ENCODE data around the gene C7. TPM values are rescaled to one million over a fixed set of nuclear protein-coding genes. Genes with fewer than 3 reads are reported as not detected.

The C7 gene
- total and polyA plus RNA-seq, 2 of the 8 experiments (the other 6 are each of a cell fraction or from before 2014, with no cell fraction given): 0.08 TPM; not detected in 1

DNA sequence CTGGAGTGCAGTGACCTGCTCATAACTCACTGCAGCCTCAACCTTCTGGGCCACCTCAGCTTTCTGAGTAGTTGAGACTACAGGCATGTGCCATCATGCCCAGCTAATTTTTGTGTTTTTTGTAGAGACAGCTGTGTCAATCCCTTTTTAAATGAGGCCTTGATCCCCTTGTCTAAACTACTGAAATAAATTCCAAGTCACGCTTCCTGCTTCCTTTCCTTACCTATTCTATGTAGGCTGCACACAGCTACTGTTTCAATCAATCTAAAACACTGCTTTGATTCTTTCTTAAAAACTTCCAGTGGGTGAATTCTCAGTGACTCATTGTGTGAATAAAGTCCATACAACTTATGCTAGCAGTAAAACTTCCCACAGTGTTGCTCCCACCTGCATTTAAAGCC, 2.9 kb upstream of the C7 start:
- POLR2A ChIA-PET (ENCODE audit: partially characterized antibody): no interaction called here
- TF ChIP-seq FOSL1 (IDR thresholded peaks at IDR 0.05; ENCODE audit: insufficient read depth, low read depth, low read length) (no peak), CBX5 (IDR thresholded peaks at IDR 0.05; ENCODE audit: low read depth, low read length) (no peak), ZNF274 (IDR thresholded peaks at IDR 0.05; ENCODE audit: borderline replicate concordance, extremely low read depth, low read length) (no peak)
- TF ChIP-seq, protein P1, sequence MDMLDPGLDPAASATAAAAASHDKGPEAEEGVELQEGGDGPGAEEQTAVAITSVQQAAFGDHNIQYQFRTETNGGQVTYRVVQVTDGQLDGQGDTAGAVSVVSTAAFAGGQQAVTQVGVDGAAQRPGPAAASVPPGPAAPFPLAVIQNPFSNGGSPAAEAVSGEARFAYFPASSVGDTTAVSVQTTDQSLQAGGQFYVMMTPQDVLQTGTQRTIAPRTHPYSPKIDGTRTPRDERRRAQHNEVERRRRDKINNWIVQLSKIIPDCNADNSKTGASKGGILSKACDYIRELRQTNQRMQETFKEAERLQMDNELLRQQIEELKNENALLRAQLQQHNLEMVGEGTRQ (IDR thresholded peaks at IDR 0.05; ENCODE audit: low read length): no peak
- H2BK20ac ChIP-seq (ENCODE audit: low read length): no peak overlapping the region
- no peak overlapping the region for H2AK5ac ChIP-seq (ENCODE audit: low read depth, low read length)
- H3K79me1 ChIP-seq (ENCODE audit: low read depth, low read length): no peaks in the 10 kb centered on the region
- no peak overlapping the region for H4K8ac ChIP-seq (ENCODE audit: extremely low read depth, insufficient read depth, low read length)
- no peak overlapping the region for H3K14ac ChIP-seq (ENCODE audit: insufficient read length)
- no peak overlapping the region for H2AFZ ChIP-seq (ENCODE audit: low read length)
- no peaks in the 10 kb centered on the region for H3K79me2 ChIP-seq (ENCODE audit: control insufficient read depth in 1 of 2, insufficient read depth in 2 of 2, low read length in 2 of 2)
- 96% methylated on average over 1 of the region's 1 CpG; no CpG with 5 or more reads in 1 of the 2 experiments for WGBS, 2 experiments (ENCODE audit: extremely low coverage in 1 of 2, insufficient coverage in 1 of 2, insufficient read length in 1 of 2, insufficient replicate concordance in 2 of 2, low coverage in 1 of 2, low lambda C conversion rate in 2 of 2, missing lambda C conversion rate in 1 of 2)
- peaks cover 0 to 5% (median 2%) of the 10 kb centered on the region in 4 experiments; a peak in 2 of 7 replicates for H3K4me1 ChIP-seq (replicated peaks in 1 of 4; ENCODE audit: control insufficient read depth in 3 of 4, insufficient read depth in 4 of 4, low read length in 3 of 4)
- no peaks in the 10 kb centered on the region for H3K27me3 ChIP-seq (replicated peaks in 1 of 4; ENCODE audit: control insufficient read depth in 3 of 4, extremely low read depth in 1 of 4, insufficient read depth in 3 of 4, low read length in 3 of 4)
- no peak overlapping the region for H3K9ac ChIP-seq (replicated peaks in 1 of 4; ENCODE audit: extremely low read depth in 1 of 4, low read depth in 3 of 4, low read length in 3 of 4)
- no peak overlapping the region for H3K23ac ChIP-seq (ENCODE audit: insufficient read length)
- no peak overlapping the region for H4K91ac ChIP-seq (replicated peaks; ENCODE audit: insufficient read length, low read length)
- H3K9me3 ChIP-seq (ENCODE audit: insufficient read depth in 2 of 2, low read depth in 1 of 2, low read length in 1 of 2): no peaks in the 10 kb centered on the region
- H3K23me2 ChIP-seq (ENCODE audit: low read depth, low read length): no peaks in the 10 kb centered on the region
- no peak overlapping the region for H3K4me3 ChIP-seq (ENCODE audit: extremely low read depth in 1 of 4, insufficient read depth in 2 of 4, low read depth in 3 of 4, low read length in 4 of 4)
- H3K36me3 ChIP-seq (ENCODE audit: control insufficient read depth in 2 of 4, insufficient read depth in 4 of 4, low read length in 3 of 4): no peaks in the 10 kb centered on the region
- no peak overlapping the region for H4K5ac ChIP-seq (ENCODE audit: insufficient read length, low read depth, low read length)
- CTCF ChIA-PET (ENCODE audit: partially characterized antibody): interaction anchor here (0.7 to 4.4 kb wide), 11 partner anchors 9 to 1246 kb away, joined by 3 to 28 read pairs (median 3); no protein-coding TSS in a partner anchor
- no peak overlapping the region for H3K18ac ChIP-seq (ENCODE audit: extremely low read depth, low read length)
- H2BK12ac ChIP-seq (ENCODE audit: low read depth, low read length): no peak overlapping the region
- no peak overlapping the region for H2BK120ac ChIP-seq (replicated peaks; ENCODE audit: low read depth, low read length)
- H3K4ac ChIP-seq (replicated peaks; ENCODE audit: insufficient read length, low read depth, low read length): no peak overlapping the region
- no peak for DNase-seq (ENCODE audit: low read depth in 1 of 2, low spot score in 2 of 2)
- H3K27ac ChIP-seq (ENCODE audit: low read depth, low read length): no peak overlapping the region
- H3K56ac ChIP-seq (replicated peaks; ENCODE audit: insufficient read length, low read depth, low read length): no peak overlapping the region
- H2BK15ac ChIP-seq (ENCODE audit: low read length): no peak overlapping the region
- H3K4me2 ChIP-seq (ENCODE audit: insufficient read depth in 1 of 2, low read depth in 2 of 2, low read length in 2 of 2): no peak overlapping the region
- no peaks in the 10 kb centered on the region for H4K20me1 ChIP-seq (replicated peaks in 1 of 2; ENCODE audit: control insufficient read depth in 1 of 2, insufficient read depth in 2 of 2, low read length in 2 of 2)
- FAIRE-seq: no peak
- H2BK5ac ChIP-seq (ENCODE audit: low read depth, low read length): no peak overlapping the region
